HG03342 (cell line): ENCODE measurements around the gene OGFR.

Source experiments
- ATAC-seq: cut with Tn5 transposase; IDR thresholded peaks from one replicate; pipeline ENCODE4 v1.9.1; 2021; ENCODE audit warnings: mild to moderate bottlenecking, moderate library complexity; ENCODE audit not compliant: unreplicated experiment

The OGFR gene

GRCh38 chr20:62814060-62814708 is 9.5 kb downstream of the OGFR start:
- ATAC-seq, result no peak

- no peak for ATAC-seq
Observed at GRCh38 chr20:62814709-62815065, 10.1 kb downstream of the OGFR start.

- no peak for ATAC-seq
Observed at GRCh38 chr20:62815066-62815991, 10.7 kb downstream of the OGFR start.

DNA sequence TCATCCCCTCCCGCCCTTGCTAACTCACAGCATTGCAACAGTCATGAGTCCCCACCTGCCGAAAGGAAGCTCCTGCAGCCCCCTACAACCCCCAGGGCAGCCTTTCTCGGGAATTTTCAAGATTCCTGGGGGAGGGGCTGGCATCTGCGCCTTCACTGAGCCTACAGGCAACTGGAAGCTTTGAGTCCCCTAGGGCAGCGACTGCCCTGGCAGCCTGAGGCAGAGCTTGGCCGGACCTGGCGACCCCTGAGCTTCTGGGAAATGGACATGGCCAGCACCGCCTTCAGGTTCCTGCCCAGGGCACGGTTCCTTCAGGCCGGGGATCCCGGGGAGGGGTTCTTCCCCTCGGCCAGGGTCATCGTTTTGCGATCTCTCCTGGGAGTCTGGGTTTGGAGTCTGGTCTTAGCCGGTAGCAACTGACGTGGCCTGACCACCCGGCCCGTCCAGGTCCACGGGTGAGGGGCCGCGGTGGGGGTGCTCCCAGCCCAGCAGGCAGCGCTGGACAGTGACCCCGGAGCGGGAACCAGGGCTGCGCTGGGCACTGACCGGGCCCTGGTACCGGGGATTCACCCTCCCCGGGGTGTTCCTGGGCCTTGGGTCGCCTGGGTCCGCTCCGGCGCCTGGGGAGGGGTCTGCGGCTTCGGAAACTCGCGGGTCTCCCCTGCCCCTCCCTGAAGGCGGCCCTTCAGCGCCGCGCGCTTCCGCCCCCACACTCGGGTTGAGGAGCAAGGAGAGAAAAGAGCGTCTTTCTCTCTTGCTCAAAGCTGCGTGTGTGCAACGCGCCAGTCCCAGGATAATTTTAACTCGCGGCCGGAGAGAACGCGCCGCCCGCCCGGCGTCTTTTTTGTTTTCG is 11.6 kb downstream of the OGFR start:
- no peak for ATAC-seq

DNA sequence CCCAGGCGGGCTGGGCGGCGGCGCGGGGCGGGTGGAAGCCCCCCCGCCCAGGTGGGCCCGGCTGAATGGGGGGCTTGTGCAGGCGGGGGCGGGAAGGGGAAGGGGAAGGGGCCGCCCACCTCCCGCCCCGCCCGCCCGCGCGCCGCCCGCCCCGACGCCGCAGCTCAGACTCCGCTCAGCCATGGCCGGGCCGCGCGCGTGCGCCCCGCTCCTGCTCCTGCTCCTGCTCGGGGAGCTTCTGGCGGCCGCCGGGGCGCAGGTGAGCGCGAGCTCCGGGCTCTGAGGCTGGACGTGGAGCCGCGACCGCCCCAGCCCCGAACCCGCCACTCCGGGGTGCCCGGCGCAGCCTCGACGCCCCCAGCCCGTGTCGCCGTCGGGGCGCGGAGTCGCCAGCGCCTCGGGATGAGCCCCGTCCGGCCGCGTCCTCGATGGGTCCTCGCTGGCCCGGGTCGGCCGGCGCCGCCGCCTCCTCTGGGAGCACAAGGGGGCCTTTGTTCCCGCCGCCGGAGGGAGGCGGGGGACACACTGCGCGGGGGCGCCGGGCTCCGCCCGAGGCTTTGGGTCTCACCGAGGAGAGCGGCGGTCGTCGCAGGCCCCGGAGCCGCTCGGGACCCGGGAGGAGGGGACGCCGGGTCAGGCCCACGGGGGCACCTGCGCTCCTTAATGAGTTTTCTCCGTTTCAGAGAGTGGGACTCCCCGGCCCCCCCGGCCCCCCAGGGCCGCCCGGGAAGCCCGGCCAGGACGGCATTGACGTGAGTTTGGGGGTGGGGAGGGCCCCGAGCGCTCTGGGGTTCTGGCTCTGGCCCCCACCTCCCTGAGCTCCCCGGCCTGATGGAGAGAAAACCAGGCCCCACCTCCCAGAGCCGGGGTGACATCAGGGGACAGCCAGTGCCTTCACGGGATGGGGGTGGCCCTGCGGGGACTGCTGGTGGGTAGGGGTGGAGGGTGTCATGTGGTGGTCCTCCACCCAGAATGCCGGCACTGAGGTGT is 12.5 kb downstream of the OGFR start, which contains the start of gene COL9A3:
TSS of gene COL9A3 (plus strand) at position 167 of the 990 bp plus-strand sequence. CDS start at position 182, 15 bp downstream.
- no peak for ATAC-seq

GRCh38 chr20:62817975-62818591 is 13.4 kb downstream of the OGFR start:
- ATAC-seq, result no peak

DNA sequence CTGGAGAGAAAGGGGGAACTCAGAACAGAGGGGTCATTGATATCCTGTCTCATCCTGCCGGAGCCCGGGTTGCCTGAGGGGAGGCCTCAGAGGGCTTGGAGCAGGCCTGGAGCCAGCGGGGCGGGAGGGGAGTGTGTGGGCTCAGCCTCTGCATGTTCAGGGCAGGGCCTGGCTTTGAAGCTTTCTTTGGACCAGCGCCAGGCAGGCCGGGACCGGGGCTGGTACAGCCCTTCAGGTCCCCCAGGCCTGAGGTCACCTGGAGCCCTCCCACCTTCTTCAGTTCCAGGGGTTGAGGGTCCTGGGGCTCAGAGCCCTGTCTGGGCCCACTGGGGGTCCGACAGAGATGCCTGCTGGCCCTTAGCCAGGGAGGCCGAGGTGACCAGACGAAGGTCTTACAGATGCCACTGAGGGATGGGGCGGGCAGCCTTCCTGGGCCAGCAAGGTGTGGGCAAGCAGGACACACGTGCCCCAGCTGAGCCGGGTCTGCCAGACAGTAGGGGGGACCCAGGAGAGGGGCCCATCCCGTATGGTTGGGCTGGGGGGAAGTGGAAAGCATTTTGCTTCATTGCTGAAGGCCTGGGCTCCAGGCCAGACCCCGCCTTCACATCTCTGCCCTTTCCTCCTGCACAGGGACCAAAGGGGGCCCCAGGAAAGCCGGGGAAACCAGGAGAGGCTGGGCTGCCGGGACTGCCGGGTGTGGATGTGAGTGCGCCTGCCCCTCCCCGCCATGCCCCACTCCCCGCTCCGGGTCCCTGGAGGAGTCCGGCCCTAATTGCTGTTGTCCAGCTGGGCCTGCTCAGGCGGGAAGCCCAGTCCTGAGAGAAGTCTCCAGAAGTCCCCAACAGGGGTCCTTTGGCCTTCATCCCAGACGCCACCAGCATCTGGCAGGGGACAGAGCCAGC is 14.2 kb downstream of the OGFR start:
- ATAC-seq, result no peak

DNA sequence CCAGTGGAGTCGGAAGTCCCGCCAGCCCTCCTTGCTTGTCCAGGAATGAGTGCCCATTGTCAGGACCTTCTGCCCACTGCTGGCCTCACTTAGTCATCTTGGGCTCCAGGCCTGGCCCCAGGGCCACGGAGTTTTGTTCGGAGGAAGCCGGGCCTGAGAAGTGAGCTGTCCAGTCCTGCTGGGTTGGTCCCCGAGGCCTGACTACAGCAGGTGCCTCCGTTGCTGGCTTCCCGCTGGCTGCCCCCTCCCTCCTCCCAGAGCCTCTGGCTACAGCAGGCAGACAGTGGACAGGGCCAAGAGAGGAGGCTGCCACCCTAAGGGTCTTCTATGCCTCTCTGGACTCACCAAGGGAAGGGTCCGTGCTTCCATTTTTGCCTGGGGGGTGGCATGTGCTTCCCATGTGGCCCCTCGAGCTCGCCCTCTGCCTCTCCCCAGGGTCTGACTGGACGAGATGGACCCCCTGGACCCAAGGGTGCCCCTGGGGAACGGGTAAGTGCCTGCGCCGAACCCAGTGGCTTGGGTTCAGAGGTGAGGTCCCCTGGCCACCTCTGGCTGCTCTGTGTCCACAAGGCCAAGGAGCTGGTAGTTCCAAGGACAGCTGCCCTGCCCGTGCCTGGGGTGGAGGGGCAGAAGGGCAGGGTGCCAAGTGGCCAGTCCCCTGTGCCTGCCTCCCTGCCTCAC is 15.0 kb downstream of the OGFR start:
- no peak for ATAC-seq

DNA sequence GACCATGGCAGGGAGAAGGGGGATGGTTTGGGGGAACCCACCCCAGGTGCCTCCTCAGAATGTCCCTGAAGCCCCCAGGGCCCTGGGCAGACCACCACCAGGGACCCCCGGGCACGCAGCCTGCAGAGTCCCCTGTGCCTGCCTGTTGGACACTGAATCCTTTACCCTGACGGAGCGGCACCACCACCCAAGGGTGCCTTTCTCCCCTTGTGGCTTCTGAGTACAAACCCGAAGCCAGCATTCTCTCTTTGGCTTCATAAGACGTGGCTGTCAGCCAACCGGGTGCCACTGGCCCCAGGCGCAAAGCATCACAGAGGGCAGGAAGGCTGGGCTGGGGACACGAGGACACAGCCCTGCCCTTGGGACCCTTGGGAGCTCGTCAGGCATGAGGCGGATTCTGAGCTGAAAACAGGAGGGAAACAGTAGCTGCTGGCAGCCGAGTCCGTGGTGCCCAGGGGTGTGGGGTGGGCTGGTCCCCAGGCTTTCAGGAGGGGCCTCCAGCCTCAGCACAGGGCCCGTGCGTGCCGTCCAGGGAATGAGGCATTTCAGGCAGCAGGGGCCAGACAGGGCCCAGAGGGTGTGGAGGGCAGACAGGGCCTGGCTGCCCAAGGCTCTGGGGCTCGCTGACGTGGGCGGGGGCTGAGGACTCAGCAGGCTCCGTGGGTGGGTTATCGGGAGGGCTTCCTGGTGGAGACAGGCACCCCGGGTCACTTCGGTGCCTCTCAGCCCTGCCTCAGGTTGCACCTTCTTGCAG is 15.8 kb downstream of the OGFR start:
- ATAC-seq, result no peak

DNA sequence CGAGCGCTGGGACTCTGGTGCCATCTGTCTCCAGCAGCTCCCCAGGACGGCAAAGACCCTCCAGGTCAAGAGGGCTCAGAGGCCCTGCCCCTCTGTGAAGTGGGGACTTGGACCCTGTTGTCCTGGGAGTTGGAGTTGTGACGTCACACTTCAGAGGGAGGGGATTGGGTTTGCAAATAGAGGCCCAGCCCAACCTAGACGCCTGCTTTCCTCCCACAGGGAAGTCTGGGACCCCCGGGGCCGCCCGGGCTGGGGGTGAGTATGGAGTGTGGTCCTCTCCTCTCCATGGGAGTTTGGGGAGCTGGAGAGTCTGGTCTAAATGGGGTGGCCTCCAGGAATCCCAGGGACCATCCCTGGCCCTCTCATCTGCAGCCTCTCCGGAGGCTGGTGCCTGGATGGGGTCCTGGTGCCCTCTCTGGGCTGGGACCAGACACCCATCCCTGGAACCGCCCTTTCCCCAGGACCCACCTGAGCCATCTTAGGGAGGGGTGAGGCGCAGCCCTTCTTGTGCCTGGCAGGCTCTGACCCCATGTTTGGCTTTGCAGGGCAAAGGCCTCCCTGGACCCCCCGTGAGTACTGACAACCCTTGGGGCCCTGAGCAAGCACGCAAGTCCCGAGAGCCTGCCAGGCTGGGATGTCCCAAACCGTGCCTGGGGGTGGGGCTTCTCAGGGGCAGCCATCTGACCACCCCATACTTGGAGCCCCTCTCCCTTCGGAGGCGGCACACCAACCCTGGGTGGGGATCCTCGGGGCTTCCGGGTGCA is 16.5 kb downstream of the OGFR start:
- no peak for ATAC-seq

- no peak for ATAC-seq
Observed at GRCh38 chr20:62821726-62822210, 17.1 kb downstream of the OGFR start.

DNA sequence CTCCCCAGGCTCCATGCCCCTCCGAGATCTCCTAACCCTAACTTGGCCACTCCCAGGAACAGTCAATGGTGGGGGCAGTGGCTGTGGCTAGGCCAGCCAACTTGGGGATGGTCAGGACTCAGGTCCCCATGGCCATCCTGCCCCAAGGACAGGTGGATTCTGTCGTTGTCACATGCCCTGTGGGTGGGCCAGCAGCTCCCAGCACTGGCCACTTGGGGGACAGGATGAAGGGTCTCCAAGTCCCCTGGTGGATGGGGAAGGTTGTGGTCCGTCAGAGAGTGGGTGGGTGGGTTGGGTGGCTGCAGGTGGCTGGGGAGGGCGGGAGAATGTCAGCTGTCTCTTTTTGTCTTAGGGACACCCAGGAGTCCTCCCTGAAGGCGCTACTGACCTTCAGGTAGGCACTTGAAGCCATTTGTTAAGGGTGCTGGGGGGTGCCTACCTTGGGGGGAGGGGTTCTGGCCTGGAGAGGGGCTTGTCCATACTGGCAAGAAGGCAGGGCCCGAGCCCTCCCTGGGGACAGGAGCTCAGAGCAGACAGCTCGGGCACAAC is 17.7 kb downstream of the OGFR start:
- ATAC-seq, result no peak

DNA sequence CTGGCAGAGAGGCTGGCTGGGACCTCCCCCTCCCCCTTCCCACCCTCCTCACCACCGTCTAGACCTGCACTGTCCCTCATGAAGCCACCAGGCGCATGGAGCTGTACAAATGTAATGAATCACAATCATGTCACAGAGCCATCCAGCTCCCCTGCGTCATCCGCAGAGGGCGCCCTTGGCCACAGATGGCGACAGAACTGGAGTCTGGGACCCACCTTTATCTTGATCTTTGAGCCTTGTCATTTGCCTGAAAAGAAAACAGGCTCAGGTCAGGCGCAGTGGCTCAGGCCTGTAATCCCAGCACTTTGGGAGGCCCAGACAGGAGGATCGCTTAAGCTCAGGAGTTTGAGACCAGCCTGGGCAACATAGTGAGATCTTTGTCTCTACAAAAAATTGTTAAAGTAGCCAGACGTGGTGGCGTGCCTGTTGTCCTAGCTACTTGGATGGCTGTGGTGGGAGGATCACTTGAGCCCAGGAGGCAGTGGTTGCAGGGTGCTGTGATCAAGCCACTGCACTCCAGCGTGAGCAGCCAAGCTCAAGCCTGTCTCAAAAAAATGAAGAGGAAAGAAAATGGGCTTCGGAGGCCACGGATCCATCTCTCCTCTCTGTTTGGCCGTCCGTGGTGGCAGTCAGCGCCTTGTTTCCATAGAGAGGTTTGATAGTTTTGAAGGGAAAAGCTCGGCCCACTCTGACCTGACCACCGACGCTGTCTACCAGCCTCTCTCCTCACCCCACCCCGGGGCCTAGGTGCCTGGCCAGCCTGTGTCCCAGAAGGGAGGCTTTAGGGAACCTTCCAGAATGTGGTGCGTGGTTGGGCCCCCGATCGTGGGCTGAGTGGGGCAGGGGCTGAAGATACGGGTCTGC is 18.4 kb downstream of the OGFR start:
- ATAC-seq, result no peak

DNA sequence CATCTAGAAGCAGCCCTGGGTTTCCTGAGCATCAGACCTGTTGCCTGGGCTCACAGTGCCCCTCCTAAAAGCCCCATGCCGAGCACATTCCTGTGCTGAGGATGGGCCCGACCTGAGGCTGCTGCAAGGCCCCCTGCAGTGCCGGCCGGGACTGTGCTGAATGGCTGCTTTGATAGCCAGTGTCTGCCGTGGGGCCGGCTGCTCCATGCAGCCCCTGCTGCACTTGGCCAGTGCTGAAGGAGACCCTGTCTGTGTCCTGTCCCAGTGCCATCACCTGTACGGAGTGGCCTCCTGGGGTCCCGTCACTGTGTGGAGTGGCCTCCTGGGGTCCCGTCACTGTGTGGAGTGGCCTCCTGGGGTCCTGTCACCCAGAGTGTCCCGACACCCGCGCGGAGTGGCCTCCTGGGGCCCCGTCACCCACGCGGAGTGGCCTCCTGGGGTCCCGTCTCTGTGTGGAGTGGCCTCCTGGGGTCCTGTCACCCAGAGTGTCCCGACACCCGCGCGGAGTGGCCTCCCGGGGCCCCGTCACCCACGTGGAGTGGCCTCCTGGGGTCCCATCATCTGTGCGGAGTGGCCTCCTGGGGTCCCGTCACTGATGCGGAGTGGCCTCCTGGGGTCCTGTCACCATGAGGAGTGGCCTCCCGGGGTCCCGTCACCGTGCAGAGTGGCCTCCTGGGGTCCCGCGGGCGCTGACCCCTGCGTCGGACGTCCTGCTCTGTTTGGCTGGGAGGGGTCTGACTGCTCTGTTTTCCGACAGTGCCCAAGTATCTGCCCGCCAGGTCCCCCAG is 19.2 kb downstream of the OGFR start:
- ATAC-seq, result no peak
